ENCODE measurements around the gene PGAM2. TPM values are rescaled to one million over a fixed set of nuclear protein-coding genes. Genes with fewer than 3 reads are reported as not detected.

Gene PGAM2
- total RNA-seq (2014; rRNA removed; shearing (Covaris generic)) (0.78 and 2.9 TPM in 2 replicates), polyA plus RNA-seq (2016; fragmentation: Nextera tagmentation; extraction: Ambion mirVana) (5.1 and 7.8 TPM in 2 replicates)
- long read RNA-seq: 0 reads

- H3K4me2 ChIP-seq: peak within 1 kb of the TSS; percentile 83
These were observed at the start of gene PGAM2 for GRCh38 chr7:44065431-44066110. Gene PGAM2, minus strand, starts transcription at chr7:44065567. Its CDS starts 38 bp downstream, at chr7:44065529.

GRCh38 chr7:44114586-44115310 lies 49.4 kb upstream of the PGAM2 start:
- DNase-seq (ENCODE audit: low spot score) (no peak), ATAC-seq (no peak)
- Mint-ChIP-seq H3K9me3 (no peaks in the 10 kb centered on the region; the same call in 2 of the 3 replicates), H3K36me3 (ENCODE audit: low read depth) (peaks cover 59% of the 10 kb centered on the region), H3K4me1 (peaks cover 6% of the 10 kb centered on the region; the same call in 2 of the 3 replicates), H3K27me3 (ENCODE audit: insufficient read depth, low read depth, poor library complexity) (peaks cover 15% of the 10 kb centered on the region), H3K4me3 (no peak overlapping the region), H3K27ac (no peak overlapping the region; the same call in 1 of the 2 replicates)
- H3K79me2 ChIP-seq (replicated peaks; ENCODE audit: insufficient read depth): no peaks in the 10 kb centered on the region
- H3F3A ChIP-seq (replicated peaks; ENCODE audit: low read depth): 0 out of 2 replicates have a peak, but pooled peaks cover 2% of the 10 kb centered on the region
- H3K4me1 ChIP-seq (ENCODE audit: insufficient read depth): no peaks in the 10 kb centered on the region
- no peaks in the 10 kb centered on the region for H3K36me3 ChIP-seq (ENCODE audit: insufficient read depth)
- no peak overlapping the region for H3K27ac ChIP-seq (ENCODE audit: low read depth)
- TF ChIP-seq POLR2AphosphoS5 (IDR thresholded peaks at IDR 0.05; ENCODE audit: low read depth) (no peak), STAT1 (IDR thresholded peaks at IDR 0.05; ENCODE audit: unreplicated experiment) (no peak), EZH2phosphoT487 (IDR thresholded peaks at IDR 0.05; ENCODE audit: unreplicated experiment) (no peak)
- H3K4me3 ChIP-seq: no peak overlapping the region
- no peaks in the 10 kb centered on the region for H3K9me2 ChIP-seq (ENCODE audit: insufficient read depth)
- no peak overlapping the region for H2AFZ ChIP-seq
- H3K27me3 ChIP-seq (ENCODE audit: insufficient read depth): no peaks in the 10 kb centered on the region
- peaks cover 3% of the 10 kb centered on the region for H4K20me1 ChIP-seq (replicated peaks; ENCODE audit: insufficient read depth)
- H3K4me2 ChIP-seq: no peak overlapping the region

More at GRCh38 chr7:44065431-44066110, at the start of gene PGAM2:
- DNase-seq (ENCODE audit: low spot score) (peak; percentile 67), ATAC-seq (peak; percentile 73)
- H3K36me3 Mint-ChIP-seq (ENCODE audit: low read depth): peaks cover 14% of the 10 kb centered on the region
- no peak within 1 kb of the TSS for H2AFZ ChIP-seq
- H3K27me3 Mint-ChIP-seq (ENCODE audit: insufficient read depth, low read depth, poor library complexity): peaks cover 24% of the 10 kb centered on the region
- TF ChIP-seq POLR2AphosphoS5 (IDR thresholded peaks at IDR 0.05; ENCODE audit: low read depth): peak; percentile 21; the same call in 1 of the 2 replicates
- TF ChIP-seq EZH2 (IDR thresholded peaks at IDR 0.05; ENCODE audit: low read depth, unreplicated experiment): no peak
- H3K27ac Mint-ChIP-seq: peak within 1 kb of the TSS; percentile 70; the same call in 1 of the 2 replicates
- no peaks in the 10 kb centered on the region for H3K36me3 ChIP-seq (ENCODE audit: insufficient read depth)
- H3K27me3 ChIP-seq (ENCODE audit: insufficient read depth): peaks cover 28% of the 10 kb centered on the region
- no peaks in the 10 kb centered on the region for H3K79me2 ChIP-seq (replicated peaks; ENCODE audit: insufficient read depth)
- H3K4me1 Mint-ChIP-seq: peaks cover 29% of the 10 kb centered on the region
- H3K4me1 ChIP-seq (ENCODE audit: insufficient read depth): peaks cover 27% of the 10 kb centered on the region
- no peaks in the 10 kb centered on the region; the same call in 2 of the 3 replicates for H3K9me3 Mint-ChIP-seq
- H3K4me3 ChIP-seq: peak within 1 kb of the TSS; percentile 52
- 0 out of 2 replicates have a peak, but pooled peaks cover 7% of the 10 kb centered on the region for H4K20me1 ChIP-seq (replicated peaks; ENCODE audit: insufficient read depth)
- peak within 1 kb of the TSS; percentile 65 for H3K4me3 Mint-ChIP-seq
- no peaks in the 10 kb centered on the region for H3K9me2 ChIP-seq (ENCODE audit: insufficient read depth)
- no peak within 1 kb of the TSS for H3K27ac ChIP-seq (ENCODE audit: low read depth)
- peaks cover 5% of the 10 kb centered on the region; the same call in 1 of the 2 replicates for H3F3A ChIP-seq (replicated peaks; ENCODE audit: low read depth)

- no peaks in the 10 kb centered on the region for H3K4me1 ChIP-seq (ENCODE audit: insufficient read depth)
- TF ChIP-seq ZNF331 (CRISPR knock-in tag; IDR thresholded peaks at IDR 0.05; ENCODE audit: low read depth) (no peak), CTCF (conservative IDR thresholded peaks at IDR 0.05; ENCODE audit: low read depth in 2 of 2) (no peak), JUNB (IDR thresholded peaks at IDR 0.05; ENCODE audit: unreplicated experiment) (no peak), EZH2 (IDR thresholded peaks at IDR 0.05; ENCODE audit: low read depth, unreplicated experiment) (no peak), EZH2phosphoT487 (IDR thresholded peaks at IDR 0.05; ENCODE audit: unreplicated experiment) (no peak), NANOG (IDR thresholded peaks at IDR 0.05; ENCODE audit: borderline replicate concordance) (no peak), POLR2AphosphoS5 (IDR thresholded peaks at IDR 0.05; ENCODE audit: low read depth) (no peak; the same call in 1 of the 2 replicates), STAT1 (IDR thresholded peaks at IDR 0.05; ENCODE audit: unreplicated experiment) (no peak), CREB1 (CRISPR knock-in tag; IDR thresholded peaks at IDR 0.05; ENCODE audit: low read depth) (no peak), ZNF114 (CRISPR knock-in tag; IDR thresholded peaks at IDR 0.05) (no peak)
These were observed 48.5 kb upstream of the PGAM2 start for GRCh38 chr7:44113764-44114354.

More at GRCh38 chr7:44113764-44114354, 48.5 kb upstream of the PGAM2 start:
- Histone ChIP-seq H2AFZ (no peak overlapping the region), H3K9me2 (ENCODE audit: insufficient read depth) (no peaks in the 10 kb centered on the region), H3F3A (replicated peaks; ENCODE audit: low read depth) (0 out of 2 replicates have a peak, but pooled peaks cover 2% of the 10 kb centered on the region), H3K79me2 (replicated peaks; ENCODE audit: insufficient read depth) (no peaks in the 10 kb centered on the region), H3K36me3 (ENCODE audit: insufficient read depth) (no peaks in the 10 kb centered on the region), H3K4me2 (no peak overlapping the region), H3K27ac (ENCODE audit: low read depth) (no peak overlapping the region), H3K27me3 (ENCODE audit: insufficient read depth) (no peaks in the 10 kb centered on the region), H4K20me1 (replicated peaks; ENCODE audit: insufficient read depth) (no peaks in the 10 kb centered on the region; the same call in 1 of the 2 replicates), H3K4me3 (no peak overlapping the region)
- H3K4me3 Mint-ChIP-seq: peak overlapping the region; percentile 75; the same call in 2 of the 3 replicates
- no peak overlapping the region for H3K27ac Mint-ChIP-seq
- H3K27me3 Mint-ChIP-seq (ENCODE audit: insufficient read depth, low read depth, poor library complexity): peaks cover 15% of the 10 kb centered on the region
- no peaks in the 10 kb centered on the region; the same call in 2 of the 3 replicates for H3K9me3 Mint-ChIP-seq
- H3K36me3 Mint-ChIP-seq (ENCODE audit: low read depth): peaks cover 50% of the 10 kb centered on the region
- no peak for DNase-seq (ENCODE audit: low spot score)
- peaks cover 6% of the 10 kb centered on the region; the same call in 2 of the 3 replicates for H3K4me1 Mint-ChIP-seq
- ATAC-seq: peak; percentile 14
